ENCODE data around the gene AP2A2.

GRCh38 chr11:976431-977160 is 50.9 kb downstream of the AP2A2 start:
- no peak for TF ChIP-seq EZH2 (IDR thresholded peaks at IDR 0.05; ENCODE audit: low read length, unreplicated experiment)
- TF ChIP-seq, protein P1, sequence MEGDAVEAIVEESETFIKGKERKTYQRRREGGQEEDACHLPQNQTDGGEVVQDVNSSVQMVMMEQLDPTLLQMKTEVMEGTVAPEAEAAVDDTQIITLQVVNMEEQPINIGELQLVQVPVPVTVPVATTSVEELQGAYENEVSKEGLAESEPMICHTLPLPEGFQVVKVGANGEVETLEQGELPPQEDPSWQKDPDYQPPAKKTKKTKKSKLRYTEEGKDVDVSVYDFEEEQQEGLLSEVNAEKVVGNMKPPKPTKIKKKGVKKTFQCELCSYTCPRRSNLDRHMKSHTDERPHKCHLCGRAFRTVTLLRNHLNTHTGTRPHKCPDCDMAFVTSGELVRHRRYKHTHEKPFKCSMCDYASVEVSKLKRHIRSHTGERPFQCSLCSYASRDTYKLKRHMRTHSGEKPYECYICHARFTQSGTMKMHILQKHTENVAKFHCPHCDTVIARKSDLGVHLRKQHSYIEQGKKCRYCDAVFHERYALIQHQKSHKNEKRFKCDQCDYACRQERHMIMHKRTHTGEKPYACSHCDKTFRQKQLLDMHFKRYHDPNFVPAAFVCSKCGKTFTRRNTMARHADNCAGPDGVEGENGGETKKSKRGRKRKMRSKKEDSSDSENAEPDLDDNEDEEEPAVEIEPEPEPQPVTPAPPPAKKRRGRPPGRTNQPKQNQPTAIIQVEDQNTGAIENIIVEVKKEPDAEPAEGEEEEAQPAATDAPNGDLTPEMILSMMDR (conservative IDR thresholded peaks at IDR 0.05; ENCODE audit: low read depth, low read length), result no peak
- no peak for TF ChIP-seq EZH2phosphoT487 (IDR thresholded peaks at IDR 0.05; ENCODE audit: borderline replicate concordance, low read length)

Measured in PC-3 (cell line).